Measurements from ENCODE around the gene ZNF385B. TPM values are rescaled to one million over a fixed set of nuclear protein-coding genes. Genes with fewer than 3 reads are reported as not detected.

ZNF385B gene
- polyA plus RNA-seq, 4 donors: 0.21 to 2.3 (median 0.22) TPM; not detected in 1

GRCh38 chr2:179711375-179711774 is 150.0 kb downstream of the ZNF385B start:
- H3K36me3 ChIP-seq (ENCODE audit: control insufficient read depth in 3 of 3, insufficient read depth in 2 of 3, low read depth in 1 of 3, low read length in 3 of 3): no peaks in the 10 kb centered on the region

GRCh38 chr2:179703702-179704101 is 157.7 kb downstream of the ZNF385B start:
- Histone ChIP-seq H3K4me1 (ENCODE audit: control insufficient read depth in 3 of 3, insufficient read depth in 2 of 3, low read depth in 1 of 3, low read length in 2 of 3) (no peaks in the 10 kb centered on the region), H3K27me3 (ENCODE audit: control insufficient read depth in 3 of 3, insufficient read depth in 3 of 3, low read length in 3 of 3) (no peaks in the 10 kb centered on the region), H3K27ac (ENCODE audit: low read depth in 1 of 3, low read length in 2 of 3) (no peak overlapping the region), H3K9me3 (ENCODE audit: control insufficient read depth in 2 of 2, insufficient read depth in 1 of 2, low read depth in 1 of 2, low read length in 1 of 2) (no peaks in the 10 kb centered on the region), H3K36me3 (ENCODE audit: control insufficient read depth in 3 of 3, insufficient read depth in 2 of 3, low read depth in 1 of 3, low read length in 3 of 3) (no peaks in the 10 kb centered on the region), H3K4me3 (ENCODE audit: low read depth in 1 of 3, low read length in 3 of 3) (no peak overlapping the region)
- FAIRE-seq (no peak), DNase-seq (no peak)
- 25 to 65% (median 31%) methylated on average over 1 of the region's 1 CpG for WGBS, 3 donors

More at GRCh38 chr2:179711375-179711774, 150.0 kb downstream of the ZNF385B start:
- 67 to 81% (median 68%) methylated on average over 4 of the region's 4 CpGs for WGBS, 3 donors
- DNase-seq (no peak), FAIRE-seq (no peak)
- Histone ChIP-seq H3K9me3 (ENCODE audit: control insufficient read depth in 2 of 2, insufficient read depth in 1 of 2, low read depth in 1 of 2, low read length in 1 of 2) (no peaks in the 10 kb centered on the region), H3K27ac (ENCODE audit: low read depth in 1 of 3, low read length in 2 of 3) (no peak overlapping the region), H3K4me3 (ENCODE audit: low read depth in 1 of 3, low read length in 3 of 3) (no peak overlapping the region), H3K27me3 (ENCODE audit: control insufficient read depth in 3 of 3, insufficient read depth in 3 of 3, low read length in 3 of 3) (no peaks in the 10 kb centered on the region), H3K4me1 (ENCODE audit: control insufficient read depth in 3 of 3, insufficient read depth in 2 of 3, low read depth in 1 of 3, low read length in 2 of 3) (no peaks in the 10 kb centered on the region)

DNA sequence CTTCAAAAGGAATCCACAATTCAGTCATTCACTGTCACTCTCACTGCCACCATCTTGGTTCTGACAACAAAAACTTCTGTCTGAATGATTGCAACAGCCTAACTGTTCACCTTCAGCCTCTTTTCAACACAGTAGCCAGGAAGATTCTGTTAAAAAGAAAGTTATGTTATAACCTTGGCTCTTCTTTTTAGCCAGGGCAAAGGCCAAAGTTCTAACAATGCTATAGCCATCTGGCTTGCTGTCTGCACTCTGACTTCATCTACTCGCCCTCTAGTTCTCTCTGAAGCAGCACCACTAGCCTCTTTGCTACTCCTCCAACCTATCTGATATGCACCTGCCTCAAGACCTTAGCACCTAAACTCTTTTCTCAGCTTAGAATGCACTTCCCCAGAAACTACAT is 158.5 kb downstream of the ZNF385B start:
- no peak for FAIRE-seq
- Histone ChIP-seq H3K36me3 (ENCODE audit: control insufficient read depth in 3 of 3, insufficient read depth in 2 of 3, low read depth in 1 of 3, low read length in 3 of 3) (no peaks in the 10 kb centered on the region), H3K9me3 (ENCODE audit: control insufficient read depth in 2 of 2, insufficient read depth in 1 of 2, low read depth in 1 of 2, low read length in 1 of 2) (no peaks in the 10 kb centered on the region), H3K4me3 (ENCODE audit: low read depth in 1 of 3, low read length in 3 of 3) (no peak overlapping the region), H3K27ac (ENCODE audit: low read depth in 1 of 3, low read length in 2 of 3) (no peak overlapping the region), H3K4me1 (ENCODE audit: control insufficient read depth in 3 of 3, insufficient read depth in 2 of 3, low read depth in 1 of 3, low read length in 2 of 3) (no peaks in the 10 kb centered on the region), H3K27me3 (ENCODE audit: control insufficient read depth in 3 of 3, insufficient read depth in 3 of 3, low read length in 3 of 3) (no peaks in the 10 kb centered on the region)
- DNase-seq: no peak
- whole genome bisulfite sequencing, 3 donors: 6 to 47% (median 29%) methylated on average over 1 of the region's 1 CpG

GRCh38 chr2:179701524-179702110 is 159.8 kb downstream of the ZNF385B start:
- Histone ChIP-seq H3K4me1 (ENCODE audit: control insufficient read depth in 3 of 3, insufficient read depth in 2 of 3, low read depth in 1 of 3, low read length in 2 of 3) (no peaks in the 10 kb centered on the region), H3K36me3 (ENCODE audit: control insufficient read depth in 3 of 3, insufficient read depth in 2 of 3, low read depth in 1 of 3, low read length in 3 of 3) (no peaks in the 10 kb centered on the region), H3K27ac (ENCODE audit: low read depth in 1 of 3, low read length in 2 of 3) (no peak overlapping the region), H3K27me3 (ENCODE audit: control insufficient read depth in 3 of 3, insufficient read depth in 3 of 3, low read length in 3 of 3) (no peaks in the 10 kb centered on the region), H3K4me3 (ENCODE audit: low read depth in 1 of 3, low read length in 3 of 3) (no peak overlapping the region), H3K9me3 (ENCODE audit: control insufficient read depth in 2 of 2, insufficient read depth in 1 of 2, low read depth in 1 of 2, low read length in 1 of 2) (no peaks in the 10 kb centered on the region)
- no peak for FAIRE-seq
- DNase-seq: no peak
- WGBS, 3 donors: 58 to 72% (median 63%) methylated on average over 5 of the region's 5 CpGs

DNA sequence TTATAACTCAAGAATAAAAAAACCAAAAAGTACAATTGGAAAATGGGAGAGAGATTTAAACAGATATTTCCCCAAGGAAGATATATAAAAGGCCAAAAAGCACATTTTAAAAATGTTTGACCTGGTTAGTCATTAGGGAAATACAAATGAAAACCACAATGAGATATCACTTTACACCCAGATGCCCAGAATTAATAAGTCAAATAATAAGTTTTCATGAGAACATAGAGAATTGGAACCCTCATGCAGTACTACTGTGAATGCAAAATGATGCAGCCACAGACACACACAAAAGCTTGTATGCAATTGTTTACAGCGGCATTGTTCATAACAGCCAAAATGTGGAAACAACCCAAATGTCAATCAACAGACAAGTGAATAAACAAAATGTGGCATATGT is 165.9 kb downstream of the ZNF385B start:
- Histone ChIP-seq H3K27me3 (ENCODE audit: control insufficient read depth in 3 of 3, insufficient read depth in 3 of 3, low read length in 3 of 3) (peaks cover 0 to 2% (median 0%) of the 10 kb centered on the region in 3 donors), H3K4me1 (ENCODE audit: control insufficient read depth in 3 of 3, insufficient read depth in 2 of 3, low read depth in 1 of 3, low read length in 2 of 3) (no peaks in the 10 kb centered on the region), H3K27ac (ENCODE audit: low read depth in 1 of 3, low read length in 2 of 3) (no peak overlapping the region), H3K9me3 (ENCODE audit: control insufficient read depth in 2 of 2, insufficient read depth in 1 of 2, low read depth in 1 of 2, low read length in 1 of 2) (no peaks in the 10 kb centered on the region), H3K36me3 (ENCODE audit: control insufficient read depth in 3 of 3, insufficient read depth in 2 of 3, low read depth in 1 of 3, low read length in 3 of 3) (no peaks in the 10 kb centered on the region), H3K4me3 (ENCODE audit: low read depth in 1 of 3, low read length in 3 of 3) (no peak overlapping the region)
- DNase-seq (no peak), FAIRE-seq (no peak)
- 95 to 100% (median 96%) methylated on average over 1 of the region's 1 CpG for WGBS, 3 donors

DNA sequence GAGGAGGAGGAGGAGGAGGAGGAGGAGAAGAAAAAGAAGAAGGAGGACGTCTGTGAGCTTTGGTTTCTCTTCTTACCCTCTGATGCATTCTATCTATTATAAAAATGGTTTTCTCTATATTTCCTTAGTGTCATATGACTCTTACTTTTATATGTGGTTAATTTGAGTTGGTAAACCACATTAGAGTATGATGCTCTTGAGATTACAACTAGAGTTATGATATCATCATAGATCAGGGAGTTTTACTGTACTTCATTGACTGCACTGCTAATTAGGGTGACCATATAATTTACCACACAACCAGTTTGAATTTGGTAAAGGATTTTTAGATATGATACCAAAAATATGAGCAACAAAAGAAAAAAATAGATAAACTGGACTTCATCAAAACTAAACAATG is 166.4 kb downstream of the ZNF385B start:
- H3K9me3 ChIP-seq (ENCODE audit: control insufficient read depth in 2 of 2, insufficient read depth in 1 of 2, low read depth in 1 of 2, low read length in 1 of 2): no peaks in the 10 kb centered on the region
- DNase-seq (no peak), FAIRE-seq (no peak)
- H3K4me1 ChIP-seq (ENCODE audit: control insufficient read depth in 3 of 3, insufficient read depth in 2 of 3, low read depth in 1 of 3, low read length in 2 of 3): no peaks in the 10 kb centered on the region
- H3K4me3 ChIP-seq (ENCODE audit: low read depth in 1 of 3, low read length in 3 of 3): no peak overlapping the region
- 32 to 55% (median 53%) methylated on average over 1 of the region's 1 CpG for WGBS, 3 donors
- H3K27ac ChIP-seq (ENCODE audit: low read depth in 1 of 3, low read length in 2 of 3): no peak overlapping the region
- peaks cover 0 to 2% (median 0%) of the 10 kb centered on the region in 3 donors for H3K27me3 ChIP-seq (ENCODE audit: control insufficient read depth in 3 of 3, insufficient read depth in 3 of 3, low read length in 3 of 3)
- no peaks in the 10 kb centered on the region for H3K36me3 ChIP-seq (ENCODE audit: control insufficient read depth in 3 of 3, insufficient read depth in 2 of 3, low read depth in 1 of 3, low read length in 3 of 3)

GRCh38 chr2:179692610-179693009 is 168.8 kb downstream of the ZNF385B start:
- no peaks in the 10 kb centered on the region for H3K4me1 ChIP-seq (ENCODE audit: control insufficient read depth in 3 of 3, insufficient read depth in 2 of 3, low read depth in 1 of 3, low read length in 2 of 3)
- DNase-seq (no peak), FAIRE-seq (no peak)
- no peaks in the 10 kb centered on the region for H3K9me3 ChIP-seq (ENCODE audit: control insufficient read depth in 2 of 2, insufficient read depth in 1 of 2, low read depth in 1 of 2, low read length in 1 of 2)
- no peak overlapping the region for H3K27ac ChIP-seq (ENCODE audit: low read depth in 1 of 3, low read length in 2 of 3)
- no peaks in the 10 kb centered on the region for H3K36me3 ChIP-seq (ENCODE audit: control insufficient read depth in 3 of 3, insufficient read depth in 2 of 3, low read depth in 1 of 3, low read length in 3 of 3)
- no peak overlapping the region for H3K4me3 ChIP-seq (ENCODE audit: low read depth in 1 of 3, low read length in 3 of 3)
- peaks cover 0 to 2% (median 0%) of the 10 kb centered on the region in 3 donors for H3K27me3 ChIP-seq (ENCODE audit: control insufficient read depth in 3 of 3, insufficient read depth in 3 of 3, low read length in 3 of 3)
- 81 to 88% (median 83%) methylated on average over 1 of the region's 1 CpG for WGBS, 3 donors

- no peak for FAIRE-seq
- no peak for DNase-seq
- Histone ChIP-seq H3K9me3 (ENCODE audit: control insufficient read depth in 2 of 2, insufficient read depth in 1 of 2, low read depth in 1 of 2, low read length in 1 of 2) (no peaks in the 10 kb centered on the region), H3K27me3 (ENCODE audit: control insufficient read depth in 3 of 3, insufficient read depth in 3 of 3, low read length in 3 of 3) (peaks cover 0 to 2% (median 0%) of the 10 kb centered on the region in 3 donors), H3K27ac (ENCODE audit: low read depth in 1 of 3, low read length in 2 of 3) (no peak overlapping the region), H3K4me1 (ENCODE audit: control insufficient read depth in 3 of 3, insufficient read depth in 2 of 3, low read depth in 1 of 3, low read length in 2 of 3) (no peaks in the 10 kb centered on the region), H3K36me3 (ENCODE audit: control insufficient read depth in 3 of 3, insufficient read depth in 2 of 3, low read depth in 1 of 3, low read length in 3 of 3) (no peaks in the 10 kb centered on the region), H3K4me3 (ENCODE audit: low read depth in 1 of 3, low read length in 3 of 3) (no peak overlapping the region)
- WGBS, 3 donors: 63 to 72% (median 65%) methylated on average over 1 of the region's 1 CpG
Observed at GRCh38 chr2:179692043-179692442, 169.4 kb downstream of the ZNF385B start.

- H3K36me3 ChIP-seq (ENCODE audit: control insufficient read depth in 3 of 3, insufficient read depth in 2 of 3, low read depth in 1 of 3, low read length in 3 of 3): no peaks in the 10 kb centered on the region
- no peak for FAIRE-seq
- no peak overlapping the region for H3K4me3 ChIP-seq (ENCODE audit: low read depth in 1 of 3, low read length in 3 of 3)
- H3K27me3 ChIP-seq (ENCODE audit: control insufficient read depth in 3 of 3, insufficient read depth in 3 of 3, low read length in 3 of 3): peaks cover 0 to 2% (median 0%) of the 10 kb centered on the region in 3 donors
- no peak overlapping the region for H3K27ac ChIP-seq (ENCODE audit: low read depth in 1 of 3, low read length in 2 of 3)
- no peak for DNase-seq
- WGBS, 3 donors: 66 to 78% (median 76%) methylated on average over 3 of the region's 3 CpGs
- no peaks in the 10 kb centered on the region for H3K4me1 ChIP-seq (ENCODE audit: control insufficient read depth in 3 of 3, insufficient read depth in 2 of 3, low read depth in 1 of 3, low read length in 2 of 3)
- no peaks in the 10 kb centered on the region for H3K9me3 ChIP-seq (ENCODE audit: control insufficient read depth in 2 of 2, insufficient read depth in 1 of 2, low read depth in 1 of 2, low read length in 1 of 2)
Observed at GRCh38 chr2:179691235-179691634, 170.2 kb downstream of the ZNF385B start.
